A673 (cell line): ENCODE results near the gene SMURF1.

ENCODE experiments used
- EZH2 ChIP-seq: fragments of 200-600 bp; sonication (generic); IDR thresholded peaks from 2 replicates; pipeline ENCODE4 v1.6.1; 2017; ENCODE audit warnings: borderline replicate concordance, low read depth, mild to moderate bottlenecking, mixed read lengths, antibody characterized with exemption, low read length; ENCODE audit not compliant: poor library complexity, severe bottlenecking
- TF ChIP-seq, protein P1 (sequence below): fragments of 300-800, 200-600 bp; sonication (generic); conservative IDR thresholded peaks from 2 replicates; pipeline ENCODE4 v1.5.1; 2017; ENCODE audit warnings: low read depth, mild to moderate bottlenecking, antibody characterized with exemption, low read length, moderate library complexity, mixed read lengths

DNA sequence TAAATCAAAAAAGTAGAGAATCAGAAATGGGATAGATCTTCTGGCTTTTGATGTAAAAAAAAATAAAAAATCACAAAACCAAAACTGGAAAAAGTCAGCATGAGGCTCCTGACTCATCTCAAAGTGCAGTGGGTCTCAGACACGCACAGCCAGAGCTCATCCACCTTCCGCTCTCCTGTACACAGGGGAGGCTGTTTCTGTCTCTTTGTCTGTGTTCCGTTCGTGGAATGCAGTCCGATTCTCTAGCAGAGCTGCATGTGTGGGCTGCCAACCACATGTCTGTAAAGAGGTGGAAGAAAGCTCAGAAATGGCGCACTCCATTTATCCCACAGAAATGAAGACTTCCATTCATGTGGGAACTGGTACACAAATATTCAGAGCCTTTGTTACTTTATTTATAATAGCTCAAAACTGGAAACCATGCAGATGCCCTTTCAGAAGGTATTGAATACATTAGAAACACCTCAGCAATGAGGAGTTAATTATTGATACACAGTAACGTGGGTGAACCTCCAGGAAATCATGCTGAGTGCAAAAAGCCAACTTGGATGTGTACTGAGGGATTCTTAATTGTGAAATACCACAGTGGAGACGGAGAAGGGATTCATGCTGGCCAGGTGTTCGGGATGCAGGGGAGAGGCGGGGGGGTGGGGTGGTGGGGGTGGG is 142.3 kb downstream of the SMURF1 start:
- TF ChIP-seq, protein P1, sequence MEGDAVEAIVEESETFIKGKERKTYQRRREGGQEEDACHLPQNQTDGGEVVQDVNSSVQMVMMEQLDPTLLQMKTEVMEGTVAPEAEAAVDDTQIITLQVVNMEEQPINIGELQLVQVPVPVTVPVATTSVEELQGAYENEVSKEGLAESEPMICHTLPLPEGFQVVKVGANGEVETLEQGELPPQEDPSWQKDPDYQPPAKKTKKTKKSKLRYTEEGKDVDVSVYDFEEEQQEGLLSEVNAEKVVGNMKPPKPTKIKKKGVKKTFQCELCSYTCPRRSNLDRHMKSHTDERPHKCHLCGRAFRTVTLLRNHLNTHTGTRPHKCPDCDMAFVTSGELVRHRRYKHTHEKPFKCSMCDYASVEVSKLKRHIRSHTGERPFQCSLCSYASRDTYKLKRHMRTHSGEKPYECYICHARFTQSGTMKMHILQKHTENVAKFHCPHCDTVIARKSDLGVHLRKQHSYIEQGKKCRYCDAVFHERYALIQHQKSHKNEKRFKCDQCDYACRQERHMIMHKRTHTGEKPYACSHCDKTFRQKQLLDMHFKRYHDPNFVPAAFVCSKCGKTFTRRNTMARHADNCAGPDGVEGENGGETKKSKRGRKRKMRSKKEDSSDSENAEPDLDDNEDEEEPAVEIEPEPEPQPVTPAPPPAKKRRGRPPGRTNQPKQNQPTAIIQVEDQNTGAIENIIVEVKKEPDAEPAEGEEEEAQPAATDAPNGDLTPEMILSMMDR, result no peak
- TF ChIP-seq EZH2, result no peak
